Measurements from ENCODE around the gene GIMAP2. TPM values are rescaled to one million over a fixed set of nuclear protein-coding genes. Genes with fewer than 3 reads are reported as not detected.
"Not testable (repeated sequence)": the region's sequence is repeated elsewhere in the genome, so short reads cannot be mapped to it uniquely, and the experiment has no call there.

Gene GIMAP2
- polyA plus RNA-seq, 3 donors = 45.6 to 63.8 (median 47.0) TPM

DNA sequence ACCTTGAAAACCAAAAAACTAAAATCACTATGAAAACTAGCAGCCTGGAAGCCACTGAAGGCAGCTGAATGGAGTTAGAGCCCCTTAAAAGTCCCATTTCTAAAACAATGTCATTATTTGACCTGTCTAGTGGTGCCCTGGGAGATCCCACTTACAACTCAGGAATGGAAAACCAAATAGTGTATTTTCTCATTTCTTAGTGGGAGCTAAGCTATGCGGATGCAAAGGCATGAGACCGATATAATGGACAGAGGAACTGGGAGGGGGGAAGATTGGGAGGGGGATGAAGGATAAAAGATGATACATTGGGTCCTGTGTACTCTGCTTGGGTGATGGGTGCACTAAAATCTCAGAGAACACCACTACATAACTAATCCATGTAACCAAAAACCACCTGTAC lies 9.8 kb upstream of the GIMAP2 start:
- peaks cover 0 to 1% (median 0%) of the 10 kb centered on the region in 3 donors for H3K27me3 Mint-ChIP-seq (ENCODE audit: low read depth in 3 of 3)
- peak overlapping the region in 4 of 7 donors; percentile 35 to 74 (median 63) for H3K27ac Mint-ChIP-seq
- Histone ChIP-seq H2AFZ (ENCODE audit: insufficient read depth, low read depth, low read length, poor library complexity, severe bottlenecking) (no peak overlapping the region), H3K4me1 (ENCODE audit: control insufficient read depth in 1 of 2, insufficient read depth in 2 of 2, low read length in 2 of 2) (peaks cover 27 to 36% of the 10 kb centered on the region in 2 donors), H3K9me3 (replicated peaks in 1 of 2; ENCODE audit: control insufficient read depth in 1 of 2, insufficient read depth in 1 of 2, low read length in 2 of 2) (no peaks in the 10 kb centered on the region), H3K27me3 (ENCODE audit: control insufficient read depth in 2 of 2, insufficient read depth in 2 of 2, low read length in 2 of 2) (no peaks in the 10 kb centered on the region), H3K9ac (ENCODE audit: insufficient read depth, low read length, poor library complexity, severe bottlenecking) (no peak overlapping the region), H3K36me3 (replicated peaks in 1 of 2; ENCODE audit: control insufficient read depth in 1 of 2, insufficient read depth in 2 of 2, low read length in 2 of 2) (no peaks in the 10 kb centered on the region), H3K27ac (ENCODE audit: low read depth in 1 of 2, low read length in 2 of 2) (peak overlapping the region in 1 of 2 donors; percentile 61), H4K20me1 (ENCODE audit: insufficient read depth, low read length) (no peaks in the 10 kb centered on the region), H3K4me3 (replicated peaks in 1 of 3; ENCODE audit: low read depth in 2 of 3, low read length in 3 of 3) (peak overlapping the region in 1 of 3 experiments; percentile 56), H3K79me2 (ENCODE audit: insufficient read depth, low read length) (no peaks in the 10 kb centered on the region), H3K4me2 (replicated peaks; ENCODE audit: extremely low read depth, low read length, poor library complexity, severe bottlenecking) (peak overlapping the region; percentile 74)
- H3K36me3 Mint-ChIP-seq = no peaks in the 10 kb centered on the region
- no CpG with 5 or more reads among the region's 2 CpGs for WGBS (ENCODE audit: insufficient coverage)
- no peak for DNase-seq
- peaks cover 35% of the 10 kb centered on the region for H3K4me1 Mint-ChIP-seq
- intact Hi-C loops (cut with micrococcal nuclease) = no loop called here
- H3K9me3 Mint-ChIP-seq = peaks cover 0 to 3% (median 0%) of the 10 kb centered on the region in 7 donors
- TF ChIP-seq, protein P1, sequence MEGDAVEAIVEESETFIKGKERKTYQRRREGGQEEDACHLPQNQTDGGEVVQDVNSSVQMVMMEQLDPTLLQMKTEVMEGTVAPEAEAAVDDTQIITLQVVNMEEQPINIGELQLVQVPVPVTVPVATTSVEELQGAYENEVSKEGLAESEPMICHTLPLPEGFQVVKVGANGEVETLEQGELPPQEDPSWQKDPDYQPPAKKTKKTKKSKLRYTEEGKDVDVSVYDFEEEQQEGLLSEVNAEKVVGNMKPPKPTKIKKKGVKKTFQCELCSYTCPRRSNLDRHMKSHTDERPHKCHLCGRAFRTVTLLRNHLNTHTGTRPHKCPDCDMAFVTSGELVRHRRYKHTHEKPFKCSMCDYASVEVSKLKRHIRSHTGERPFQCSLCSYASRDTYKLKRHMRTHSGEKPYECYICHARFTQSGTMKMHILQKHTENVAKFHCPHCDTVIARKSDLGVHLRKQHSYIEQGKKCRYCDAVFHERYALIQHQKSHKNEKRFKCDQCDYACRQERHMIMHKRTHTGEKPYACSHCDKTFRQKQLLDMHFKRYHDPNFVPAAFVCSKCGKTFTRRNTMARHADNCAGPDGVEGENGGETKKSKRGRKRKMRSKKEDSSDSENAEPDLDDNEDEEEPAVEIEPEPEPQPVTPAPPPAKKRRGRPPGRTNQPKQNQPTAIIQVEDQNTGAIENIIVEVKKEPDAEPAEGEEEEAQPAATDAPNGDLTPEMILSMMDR (IDR thresholded peaks at IDR 0.05) = no peak
- H3K4me3 Mint-ChIP-seq = peak overlapping the region in 1 of 2 donors; percentile 7

- H3K9me3 ChIP-seq (replicated peaks in 1 of 2; ENCODE audit: control insufficient read depth in 1 of 2, insufficient read depth in 1 of 2, low read length in 2 of 2); intact Hi-C loops (cut with micrococcal nuclease); H3K9me3 Mint-ChIP-seq; H4K20me1 ChIP-seq (ENCODE audit: insufficient read depth, low read length); H3K27me3 Mint-ChIP-seq (ENCODE audit: low read depth in 3 of 3); H3K36me3 ChIP-seq (replicated peaks in 1 of 2; ENCODE audit: control insufficient read depth in 1 of 2, insufficient read depth in 2 of 2, low read length in 2 of 2); H3K36me3 Mint-ChIP-seq; H3K27me3 ChIP-seq (ENCODE audit: control insufficient read depth in 2 of 2, insufficient read depth in 2 of 2, low read length in 2 of 2); H3K9ac ChIP-seq (ENCODE audit: insufficient read depth, low read length, poor library complexity, severe bottlenecking); H2AFZ ChIP-seq (ENCODE audit: insufficient read depth, low read depth, low read length, poor library complexity, severe bottlenecking); H3K79me2 ChIP-seq (ENCODE audit: insufficient read depth, low read length): not testable (repeated sequence)
- H3K4me1 Mint-ChIP-seq = peaks cover 38% of the 10 kb centered on the region
- peak overlapping the region; percentile 32 to 72 for H3K4me3 Mint-ChIP-seq
- H3K4me2 ChIP-seq (replicated peaks; ENCODE audit: extremely low read depth, low read length, poor library complexity, severe bottlenecking) = peak overlapping the region; percentile 74
- DNase-seq = peak in 2 of 3 donors; percentile 52 to 58
- H3K4me3 ChIP-seq (replicated peaks in 1 of 3; ENCODE audit: low read depth in 2 of 3, low read length in 3 of 3) = peak overlapping the region in 2 of 3 experiments; percentile 23 to 56
- H3K27ac ChIP-seq (ENCODE audit: low read depth in 1 of 2, low read length in 2 of 2) = peak overlapping the region in 1 of 2 donors; percentile 46
- peak overlapping the region; percentile 42 to 84 (median 74) for H3K27ac Mint-ChIP-seq
- H3K4me1 ChIP-seq (ENCODE audit: control insufficient read depth in 1 of 2, insufficient read depth in 2 of 2, low read length in 2 of 2) = peaks cover 27 to 36% of the 10 kb centered on the region in 2 donors
Measured at GRCh38 chr7:150676276-150676675, 9.2 kb upstream of the GIMAP2 start.

DNA sequence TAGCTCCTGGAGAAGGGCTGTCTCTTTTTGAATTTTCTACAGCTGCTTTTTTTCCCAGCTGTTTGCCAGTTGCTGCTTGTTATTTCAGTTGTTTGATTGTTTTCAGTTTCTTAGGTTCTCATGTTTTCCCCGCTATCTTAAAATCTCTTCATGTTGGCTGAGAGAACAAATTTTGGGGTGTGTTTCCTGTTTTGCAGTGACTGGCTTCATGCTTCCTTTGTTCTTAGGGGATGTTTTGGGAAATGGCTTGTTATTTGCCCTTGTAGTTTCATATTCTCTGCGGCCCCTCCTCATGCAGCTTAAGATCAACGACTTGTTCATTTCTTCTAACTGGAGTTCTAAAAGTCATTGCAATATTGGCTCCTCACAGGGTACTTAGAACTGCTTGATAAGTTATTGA lies 8.7 kb upstream of the GIMAP2 start:
- Histone ChIP-seq H3K4me3 (replicated peaks in 1 of 3; ENCODE audit: low read depth in 2 of 3, low read length in 3 of 3) (peak overlapping the region in 2 of 3 experiments; percentile 23 to 56), H3K27ac (ENCODE audit: low read depth in 1 of 2, low read length in 2 of 2) (peak overlapping the region in 1 of 2 donors; percentile 46), H3K4me1 (ENCODE audit: control insufficient read depth in 1 of 2, insufficient read depth in 2 of 2, low read length in 2 of 2) (peaks cover 27 to 36% of the 10 kb centered on the region in 2 donors), H3K4me2 (replicated peaks; ENCODE audit: extremely low read depth, low read length, poor library complexity, severe bottlenecking) (peak overlapping the region; percentile 74)
- H2AFZ ChIP-seq (ENCODE audit: insufficient read depth, low read depth, low read length, poor library complexity, severe bottlenecking); H3K9me3 ChIP-seq (replicated peaks in 1 of 2; ENCODE audit: control insufficient read depth in 1 of 2, insufficient read depth in 1 of 2, low read length in 2 of 2); H3K9ac ChIP-seq (ENCODE audit: insufficient read depth, low read length, poor library complexity, severe bottlenecking); H3K9me3 Mint-ChIP-seq; H3K36me3 Mint-ChIP-seq; H3K79me2 ChIP-seq (ENCODE audit: insufficient read depth, low read length); H4K20me1 ChIP-seq (ENCODE audit: insufficient read depth, low read length); H3K27me3 Mint-ChIP-seq (ENCODE audit: low read depth in 3 of 3); H3K27me3 ChIP-seq (ENCODE audit: control insufficient read depth in 2 of 2, insufficient read depth in 2 of 2, low read length in 2 of 2); intact Hi-C loops (cut with micrococcal nuclease); DNase-seq; H3K36me3 ChIP-seq (replicated peaks in 1 of 2; ENCODE audit: control insufficient read depth in 1 of 2, insufficient read depth in 2 of 2, low read length in 2 of 2): not testable (repeated sequence)
- Mint-ChIP-seq H3K4me1 (peaks cover 39% of the 10 kb centered on the region), H3K4me3 (peak overlapping the region in 1 of 2 donors; percentile 72), H3K27ac (peak overlapping the region; percentile 54 to 87 (median 80))
- WGBS (ENCODE audit: insufficient coverage) = no CpG with 5 or more reads among the region's 3 CpGs

- H3K36me3 Mint-ChIP-seq; H3K27me3 Mint-ChIP-seq (ENCODE audit: low read depth in 3 of 3); H3K27me3 ChIP-seq (ENCODE audit: control insufficient read depth in 2 of 2, insufficient read depth in 2 of 2, low read length in 2 of 2); H3K27ac ChIP-seq (ENCODE audit: low read depth in 1 of 2, low read length in 2 of 2); H3K79me2 ChIP-seq (ENCODE audit: insufficient read depth, low read length); H3K4me2 ChIP-seq (replicated peaks; ENCODE audit: extremely low read depth, low read length, poor library complexity, severe bottlenecking); H4K20me1 ChIP-seq (ENCODE audit: insufficient read depth, low read length); H3K9me3 ChIP-seq (replicated peaks in 1 of 2; ENCODE audit: control insufficient read depth in 1 of 2, insufficient read depth in 1 of 2, low read length in 2 of 2); H2AFZ ChIP-seq (ENCODE audit: insufficient read depth, low read depth, low read length, poor library complexity, severe bottlenecking); H3K27ac Mint-ChIP-seq; intact Hi-C loops (cut with micrococcal nuclease); H3K4me3 ChIP-seq (replicated peaks in 1 of 3; ENCODE audit: low read depth in 2 of 3, low read length in 3 of 3); DNase-seq; H3K36me3 ChIP-seq (replicated peaks in 1 of 2; ENCODE audit: control insufficient read depth in 1 of 2, insufficient read depth in 2 of 2, low read length in 2 of 2); H3K9ac ChIP-seq (ENCODE audit: insufficient read depth, low read length, poor library complexity, severe bottlenecking); H3K9me3 Mint-ChIP-seq; H3K4me3 Mint-ChIP-seq: not testable (repeated sequence)
- peaks cover 52% of the 10 kb centered on the region for H3K4me1 Mint-ChIP-seq
- 100% methylated on average over 8 of the region's 11 CpGs for WGBS (ENCODE audit: insufficient coverage)
- peaks cover 27 to 36% of the 10 kb centered on the region in 2 donors for H3K4me1 ChIP-seq (ENCODE audit: control insufficient read depth in 1 of 2, insufficient read depth in 2 of 2, low read length in 2 of 2)
Measured at GRCh38 chr7:150678601-150679000, 6.9 kb upstream of the GIMAP2 start.

Measured in CD14-positive monocyte (primary cell).